NCI-H82 (cell line): Measurements from ENCODE around the gene TMEM218.

ENCODE experiments used
- DNase-seq: peaks from one replicate; lab custom pipeline; 2025; lab: John Stamatoyannopoulos, UW

TMEM218 gene

DNA sequence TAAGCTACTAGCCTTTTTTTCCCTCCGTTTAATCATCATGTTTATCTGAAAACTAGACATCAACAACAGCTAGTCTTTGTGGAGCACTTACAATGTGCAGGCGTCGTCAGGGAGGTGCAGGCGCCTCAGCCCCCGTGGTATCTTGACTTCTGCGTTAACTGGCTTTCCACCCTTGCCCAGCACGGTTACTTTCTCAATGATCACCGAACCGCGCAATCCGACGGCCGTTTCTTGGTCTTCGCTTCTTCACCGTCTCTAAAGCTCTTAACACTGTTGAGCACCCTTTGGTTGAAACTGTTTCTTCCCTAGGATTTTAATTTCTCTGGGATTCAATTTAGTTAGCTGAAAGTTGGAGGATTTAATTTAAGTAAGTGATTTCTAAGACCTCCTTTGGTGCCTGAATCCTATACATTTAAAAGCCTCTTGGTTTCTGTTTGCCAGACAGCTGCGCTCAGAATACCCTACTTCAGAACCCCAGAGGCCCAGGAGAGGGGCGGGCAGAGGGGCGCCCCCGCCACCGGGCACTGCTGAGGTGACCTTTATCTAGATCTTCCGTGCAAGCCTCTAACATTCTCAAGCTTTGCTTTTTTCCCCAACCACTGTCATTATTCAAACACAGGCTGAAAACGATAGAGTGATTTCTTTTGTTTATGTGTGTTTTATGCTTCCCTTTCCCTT, 18.0 kb upstream of the TMEM218 start:
- DNase-seq, result no peak

DNA sequence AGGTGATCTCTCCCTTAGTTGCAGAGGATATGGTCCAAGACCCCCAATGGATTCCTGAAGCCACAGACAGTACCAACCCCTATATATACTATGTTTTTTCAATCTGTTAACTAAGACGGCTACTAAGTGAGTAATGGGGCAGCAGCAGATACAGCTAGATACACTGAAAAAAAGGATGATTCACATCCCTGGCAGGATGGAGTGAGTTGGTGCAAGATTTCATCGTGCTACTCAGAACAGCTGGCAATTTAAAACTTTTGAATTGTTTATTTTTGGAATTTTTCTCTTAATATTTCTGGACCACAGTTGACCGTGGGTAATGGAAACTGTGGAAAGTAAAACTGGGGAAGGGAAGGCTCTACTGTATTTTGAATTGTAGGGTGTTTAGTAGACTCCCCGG, 17.0 kb upstream of the TMEM218 start:
- no peak for DNase-seq

DNA sequence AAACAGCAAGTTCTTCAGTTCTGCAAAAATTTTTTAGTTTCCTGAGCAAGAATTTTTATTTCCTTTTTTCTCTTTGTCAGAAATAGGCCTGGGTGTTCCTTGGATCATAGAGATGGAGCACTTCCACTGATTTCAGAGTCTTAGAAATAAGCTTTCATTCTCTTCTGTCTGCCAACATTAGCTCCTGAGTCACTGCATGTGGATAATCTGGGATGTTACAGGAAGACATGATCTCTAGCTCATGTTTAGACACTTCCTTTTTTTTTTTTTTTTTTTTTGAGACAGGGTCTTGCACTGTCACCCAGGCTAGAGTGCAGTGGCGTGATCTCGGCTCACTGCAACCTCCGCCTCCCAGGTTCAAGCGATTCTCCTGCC, 13.2 kb upstream of the TMEM218 start:
- DNase-seq, result no peak

DNA sequence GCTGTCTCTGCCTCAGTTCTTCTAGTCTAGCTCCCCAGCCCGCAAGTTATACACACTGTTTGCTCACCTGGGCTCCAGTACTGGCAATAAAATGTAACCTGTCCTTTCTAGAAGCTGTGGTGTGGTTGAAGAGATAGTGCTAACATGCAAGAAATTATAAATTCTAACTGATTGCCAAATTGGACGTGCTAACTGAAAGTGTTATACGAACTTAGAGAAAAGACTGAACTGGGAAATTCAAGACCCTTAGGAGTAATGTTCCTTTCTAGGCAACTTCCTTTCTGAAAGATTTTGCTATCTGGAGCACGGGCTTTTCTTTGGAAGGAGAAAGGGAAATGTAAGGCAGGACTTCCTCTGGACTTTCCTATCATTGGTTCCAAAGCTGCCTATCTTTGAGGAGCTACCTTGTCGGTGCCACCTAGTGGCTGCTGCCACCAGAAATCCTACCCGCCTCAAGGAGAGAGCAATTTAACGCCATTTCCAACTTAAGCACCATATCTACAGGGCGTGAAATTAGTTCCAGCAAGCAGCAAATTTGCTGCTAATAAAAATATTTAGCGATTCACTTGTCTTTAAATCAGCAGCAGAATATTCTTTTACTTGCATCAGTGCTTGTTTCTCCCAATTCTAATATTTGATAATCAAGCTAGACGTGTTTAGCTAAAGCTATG, 12.7 kb upstream of the TMEM218 start:
- peak; percentile 47 for DNase-seq

DNA sequence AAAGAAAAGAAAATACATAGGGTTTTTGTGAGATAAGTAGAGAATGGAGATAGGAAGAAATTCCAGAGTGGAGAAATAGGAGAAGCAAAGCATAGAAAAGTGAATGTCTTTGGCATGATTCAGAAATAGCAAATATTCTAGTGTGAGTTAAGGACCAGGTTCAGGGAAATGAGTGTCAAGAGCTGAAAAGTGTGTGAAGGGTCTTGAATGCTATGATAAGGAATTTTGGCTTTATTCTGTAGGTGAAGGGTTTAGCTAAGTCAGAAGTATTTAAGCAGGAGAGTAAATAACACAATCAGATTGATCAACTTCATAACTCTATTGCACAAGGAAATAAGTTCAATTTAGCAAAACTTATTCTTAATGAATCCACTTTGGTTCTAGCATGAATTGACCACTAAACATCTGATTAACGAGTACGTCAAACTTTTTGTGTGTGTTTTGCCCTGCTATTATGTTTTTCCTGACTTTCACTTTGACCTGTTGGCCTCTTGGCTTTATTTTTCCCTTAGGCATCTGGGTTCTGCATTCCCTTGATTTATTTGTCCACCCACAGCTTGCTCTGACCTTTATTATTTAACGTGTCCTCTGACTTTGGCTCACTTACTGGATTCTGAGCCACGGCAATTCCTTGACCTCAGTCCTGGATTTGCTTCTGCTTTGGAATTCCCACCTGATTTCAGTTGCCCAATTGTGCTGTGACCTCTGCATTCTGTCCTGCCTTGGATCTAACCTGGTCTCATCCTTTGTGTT, 11.9 kb upstream of the TMEM218 start:
- DNase-seq, result no peak

DNA sequence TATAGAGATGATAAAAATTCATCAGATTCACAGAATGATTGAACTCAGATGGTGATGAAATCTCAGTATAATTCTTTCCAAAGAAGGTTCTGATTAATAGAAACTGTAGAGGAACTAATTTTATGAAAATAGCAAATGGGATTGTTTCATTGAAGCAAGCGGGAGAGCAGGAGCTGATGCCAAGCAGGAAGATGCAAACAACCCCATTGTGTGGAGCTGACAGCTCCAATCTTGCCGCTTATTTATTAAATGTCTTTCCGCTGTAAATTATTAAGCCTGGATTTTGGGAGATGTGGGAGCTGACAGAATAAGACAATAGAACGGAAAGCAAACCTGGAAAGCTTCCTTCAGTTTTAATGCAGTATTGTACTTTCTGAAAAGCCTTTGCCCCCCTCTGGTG, 6.0 kb upstream of the TMEM218 start:
- no peak for DNase-seq

DNA sequence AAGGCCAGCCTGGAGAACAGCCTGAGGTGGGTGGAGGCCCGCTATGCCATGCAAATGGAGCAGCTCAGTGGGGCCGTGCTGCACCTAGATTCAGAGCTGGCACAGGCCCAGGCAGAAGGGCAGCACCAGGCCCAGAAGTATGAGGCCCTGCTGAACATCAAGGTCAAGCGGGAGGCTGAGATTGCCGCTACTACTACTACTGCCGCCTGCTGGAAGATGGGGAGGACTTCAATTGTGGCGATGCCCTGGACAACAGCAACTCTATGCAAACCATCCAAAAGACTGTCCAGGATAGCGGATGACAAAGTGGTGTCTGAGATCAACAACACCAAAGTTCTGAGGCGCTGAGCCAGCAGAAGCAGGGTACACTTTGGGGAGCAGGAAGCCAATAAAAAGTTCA, 3.1 kb upstream of the TMEM218 start:
- DNase-seq, result no peak

DNA sequence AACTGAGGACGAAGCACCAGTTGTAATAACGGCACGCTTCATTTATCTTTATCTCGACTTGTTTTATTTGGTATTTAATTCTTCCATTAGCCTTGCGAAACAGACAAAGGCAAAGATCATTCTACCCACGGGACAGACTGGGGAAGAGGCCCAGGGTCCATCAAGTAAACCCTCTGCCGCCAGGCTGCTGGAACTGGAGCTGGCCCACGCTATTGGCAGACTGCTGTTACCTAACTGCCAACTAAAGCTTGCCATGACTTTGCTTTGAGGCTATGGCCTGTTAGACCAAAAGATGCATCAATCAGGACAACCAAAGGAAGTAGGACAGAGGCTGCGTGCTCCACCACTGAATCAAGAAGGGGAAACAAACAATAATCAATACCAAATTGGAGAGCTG, 780 bp upstream of the TMEM218 start:
- DNase-seq, result no peak

DNA sequence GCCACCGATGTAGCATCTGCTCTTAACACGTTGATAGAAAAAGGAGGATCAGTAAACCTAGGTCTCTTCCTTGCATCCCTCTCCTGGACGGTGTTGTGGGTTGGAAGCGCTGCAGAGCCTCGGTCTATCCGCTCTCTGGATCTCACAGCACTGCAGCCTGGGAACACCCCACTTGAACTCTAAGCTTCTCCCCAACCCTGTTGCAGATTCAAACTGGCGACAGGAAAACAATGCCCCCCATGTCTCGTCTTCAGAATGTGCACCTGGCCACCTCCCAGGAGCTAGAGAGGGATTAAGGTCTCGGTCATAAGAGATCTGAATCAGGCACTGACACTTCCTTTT, 454 bp downstream of the TMEM218 start:
- peak; percentile 65 for DNase-seq

DNA sequence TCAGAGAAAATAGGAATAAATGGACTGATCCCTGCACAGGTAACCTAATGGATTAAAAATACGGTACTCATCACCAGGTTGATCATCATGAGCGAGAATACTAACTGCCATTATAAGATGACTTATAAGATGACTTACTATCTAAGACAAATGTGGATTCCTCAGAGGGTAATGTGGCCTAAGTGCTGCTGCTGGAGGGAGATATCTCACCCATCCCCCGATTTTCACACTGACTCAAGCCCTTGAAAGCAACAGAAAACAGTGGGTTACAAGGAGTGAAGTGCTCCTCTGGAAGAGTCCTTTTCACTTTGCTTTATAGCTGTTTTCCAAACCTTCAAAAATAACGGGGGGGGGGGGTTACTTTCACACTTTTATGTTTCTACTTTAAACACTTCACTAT, 920 bp downstream of the TMEM218 start:
- peak; percentile 14 for DNase-seq

DNA sequence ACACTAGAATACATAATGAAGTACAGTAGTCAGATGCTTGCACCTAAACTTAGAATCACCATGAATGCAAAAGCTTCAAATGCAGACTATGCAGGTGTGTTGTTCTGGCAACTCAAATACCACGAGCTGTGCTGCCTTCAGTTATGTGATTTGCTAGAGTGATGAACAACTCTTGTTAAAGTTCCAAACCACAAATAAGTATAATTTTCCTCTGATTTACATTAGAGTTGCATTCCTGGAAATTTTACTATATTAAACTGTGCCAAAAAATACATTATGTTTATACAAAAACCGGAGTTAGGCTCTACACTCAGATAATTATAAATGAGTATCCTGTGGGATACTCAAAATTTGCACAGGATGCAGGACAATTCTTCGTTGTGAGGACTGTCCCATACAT, 3.0 kb downstream of the TMEM218 start:
- DNase-seq, result no peak

DNA sequence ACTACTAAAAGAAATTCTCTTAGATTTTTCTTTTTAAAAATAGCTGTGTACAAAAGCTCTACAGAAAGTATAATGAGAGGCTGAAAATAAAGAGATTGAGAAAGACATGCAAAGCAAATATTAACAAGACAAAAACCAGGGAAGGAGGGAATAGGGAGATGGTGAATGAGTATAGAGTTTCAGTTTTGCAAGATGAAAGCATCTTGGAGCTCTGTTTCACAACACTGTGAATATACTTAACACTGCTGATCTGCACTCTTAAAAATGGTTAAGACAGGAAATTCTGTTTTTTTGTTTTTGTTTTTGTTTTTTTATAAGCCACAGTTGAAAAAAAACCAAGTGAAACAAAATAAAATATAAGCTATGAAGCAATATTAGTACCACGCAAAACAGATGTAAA, 5.5 kb downstream of the TMEM218 start:
- DNase-seq, result no peak

DNA sequence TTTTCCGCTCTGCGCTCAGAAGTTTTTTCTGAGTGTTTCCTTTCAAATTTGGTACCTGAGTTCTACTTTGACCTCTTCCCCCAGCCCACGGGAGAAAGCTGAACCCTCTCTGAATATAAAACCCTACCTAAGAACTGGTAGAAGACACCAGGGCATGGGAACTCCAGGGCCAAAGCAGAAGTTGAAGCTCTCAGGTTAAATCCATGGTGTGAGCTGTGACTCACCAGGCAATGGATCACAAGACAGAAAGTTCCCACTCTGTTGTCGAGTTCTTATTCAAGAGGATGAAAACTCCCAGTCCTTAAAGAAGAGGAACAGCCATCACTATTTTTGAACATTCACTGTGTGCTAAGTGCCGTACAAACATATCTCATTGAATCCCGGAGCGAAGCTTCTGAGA, 8.9 kb downstream of the TMEM218 start:
- no peak for DNase-seq

DNA sequence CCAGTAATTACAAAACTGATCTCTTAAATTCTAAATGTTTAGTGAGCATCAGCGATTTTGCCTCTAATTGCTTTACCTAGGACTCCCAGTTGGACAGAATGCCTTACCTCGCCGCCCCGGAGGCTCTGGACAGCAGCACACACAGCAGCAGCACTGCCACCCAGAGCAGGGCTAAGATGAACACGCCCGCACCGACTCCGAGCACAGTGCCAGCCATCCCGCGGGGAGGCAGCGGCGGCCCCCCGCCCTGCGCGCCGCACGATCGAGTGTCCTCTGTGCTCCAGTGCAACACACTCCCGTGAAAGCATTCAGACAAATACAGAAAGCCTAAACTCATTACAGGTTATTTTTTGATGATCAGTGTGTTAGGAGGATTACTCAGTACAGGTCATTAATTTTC, 9.4 kb downstream of the TMEM218 start:
- no peak for DNase-seq

DNA sequence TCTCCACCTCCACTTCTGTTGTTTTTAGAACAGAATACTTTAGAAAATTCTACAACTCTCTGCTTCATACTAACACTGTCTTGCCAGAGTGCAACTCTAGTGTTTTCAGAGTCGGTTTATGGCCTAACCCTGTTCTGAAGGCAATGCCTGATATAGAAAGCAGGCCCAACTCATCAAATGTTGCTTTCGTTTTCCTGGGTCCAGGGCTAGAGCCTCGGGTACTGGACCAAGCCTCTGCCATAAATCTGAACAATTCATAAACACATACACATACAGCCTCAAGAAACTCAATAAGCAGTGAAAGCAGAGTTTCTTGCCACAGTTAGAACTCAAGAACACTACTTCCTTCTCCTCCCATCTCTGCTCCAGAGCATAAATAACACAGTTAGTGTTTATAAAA, 9.8 kb downstream of the TMEM218 start:
- no peak for DNase-seq

DNA sequence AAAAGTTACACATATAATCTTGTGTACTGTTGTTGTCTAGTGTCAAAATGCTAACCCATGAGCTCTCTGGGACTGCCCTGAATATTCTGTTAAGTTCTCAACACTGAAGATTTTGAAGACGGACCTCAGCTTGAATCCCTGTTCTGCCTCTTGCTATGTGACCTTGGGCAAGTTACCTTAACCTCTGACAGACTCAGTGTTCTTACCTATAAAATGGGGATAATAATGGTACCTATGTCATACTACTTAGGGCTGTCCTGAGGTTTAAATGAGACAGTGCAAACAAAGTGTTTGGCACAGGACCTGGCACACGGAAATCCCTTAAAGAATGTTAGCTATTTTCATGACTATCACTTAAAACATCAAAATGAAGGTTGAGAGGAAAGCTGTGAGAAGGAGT, 11.3 kb downstream of the TMEM218 start:
- DNase-seq, result no peak

DNA sequence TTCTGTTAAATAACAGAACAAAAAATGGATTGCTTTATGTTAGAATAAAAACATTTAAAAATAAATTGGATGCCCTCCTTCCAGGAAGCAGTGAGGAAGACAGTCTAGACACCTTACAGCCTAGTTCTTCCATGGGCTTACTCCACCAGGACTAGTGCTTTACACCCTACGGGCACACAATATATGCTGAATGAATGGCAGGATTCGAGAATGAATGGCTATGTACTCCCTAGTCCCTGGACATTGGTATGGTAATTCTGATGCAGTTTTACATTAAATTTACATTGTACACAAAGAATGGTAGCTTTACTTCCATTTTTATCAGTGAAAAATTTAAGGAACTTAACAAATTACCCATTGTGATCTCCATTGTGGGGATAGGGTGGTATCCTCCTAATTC, 16.7 kb downstream of the TMEM218 start:
- DNase-seq, result no peak

DNA sequence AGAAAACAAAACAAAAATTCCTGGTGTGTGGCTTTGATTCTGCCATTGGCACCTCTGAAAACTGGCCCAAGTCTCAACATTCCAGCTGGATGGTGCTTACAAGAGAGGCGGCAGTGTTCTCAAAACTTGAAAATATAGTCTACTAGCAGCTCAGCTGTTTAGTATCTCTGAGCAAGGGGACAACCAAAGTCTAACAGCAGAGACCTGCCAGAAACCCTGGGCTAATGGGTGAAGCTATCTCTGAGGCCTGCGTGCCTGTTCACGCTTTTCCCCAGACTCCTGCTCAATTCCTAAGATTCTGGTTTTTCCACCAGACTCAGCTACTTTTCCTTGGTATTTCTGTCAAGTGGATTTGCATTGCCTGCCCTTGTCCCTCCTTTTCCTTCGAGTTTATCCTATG, 17.9 kb downstream of the TMEM218 start:
- no peak for DNase-seq

DNA sequence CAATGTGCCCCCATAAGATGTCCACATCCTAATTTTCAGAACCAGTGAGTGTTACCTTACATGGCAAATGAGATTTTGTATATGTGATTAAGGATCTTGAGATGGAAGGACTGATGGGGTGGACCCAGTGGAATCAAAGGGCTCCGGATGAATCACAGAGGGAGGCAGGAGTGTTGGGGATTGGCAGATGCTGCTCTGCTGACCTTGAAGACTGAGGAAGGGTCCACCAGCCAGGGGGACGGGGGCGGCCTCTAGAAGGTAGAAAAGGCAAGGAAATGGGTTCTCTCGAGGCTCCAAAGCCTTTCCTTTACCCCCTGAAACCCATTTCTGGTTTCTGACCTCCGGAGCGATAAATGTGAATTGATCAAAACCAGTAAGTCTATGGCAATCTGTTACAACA, 18.8 kb downstream of the TMEM218 start:
- no peak for DNase-seq

DNA sequence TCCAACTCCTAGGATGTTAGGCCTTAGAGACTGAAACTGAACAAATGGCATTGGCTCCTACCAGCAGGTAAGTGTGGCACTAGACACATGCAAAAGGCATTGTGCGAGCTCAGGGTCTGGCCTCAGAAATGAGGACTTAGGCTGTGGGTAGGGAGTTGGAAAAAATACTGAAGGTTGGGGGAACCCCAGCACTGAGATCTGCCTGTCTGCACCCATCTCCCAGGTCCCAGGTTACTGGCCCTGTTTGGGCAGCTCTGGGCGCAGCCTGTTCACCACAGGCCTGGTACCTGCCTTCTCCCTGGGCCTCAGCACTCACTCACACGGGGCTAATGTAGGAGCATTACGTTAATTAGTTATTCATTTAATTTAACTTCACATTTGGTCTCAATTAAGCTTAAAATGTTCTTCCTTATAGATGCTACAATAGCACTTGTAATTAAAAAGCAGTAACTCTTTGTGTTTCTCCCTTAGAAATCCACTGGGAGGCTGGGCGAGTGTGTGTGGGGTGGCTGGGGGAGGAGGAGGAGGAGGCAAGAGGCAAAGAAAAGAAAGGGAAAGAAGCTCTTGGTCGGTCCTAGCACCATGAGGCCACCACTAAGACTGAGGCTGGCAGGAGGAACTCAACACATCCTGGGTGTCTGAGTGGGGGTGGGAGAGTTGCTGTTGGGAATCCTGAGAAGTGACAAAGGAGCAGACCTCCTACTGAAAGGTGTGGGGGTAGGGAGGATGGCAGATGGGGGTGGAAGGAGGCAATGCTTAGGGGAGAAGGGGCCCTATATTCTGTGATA, 19.4 kb downstream of the TMEM218 start:
- no peak for DNase-seq

DNA sequence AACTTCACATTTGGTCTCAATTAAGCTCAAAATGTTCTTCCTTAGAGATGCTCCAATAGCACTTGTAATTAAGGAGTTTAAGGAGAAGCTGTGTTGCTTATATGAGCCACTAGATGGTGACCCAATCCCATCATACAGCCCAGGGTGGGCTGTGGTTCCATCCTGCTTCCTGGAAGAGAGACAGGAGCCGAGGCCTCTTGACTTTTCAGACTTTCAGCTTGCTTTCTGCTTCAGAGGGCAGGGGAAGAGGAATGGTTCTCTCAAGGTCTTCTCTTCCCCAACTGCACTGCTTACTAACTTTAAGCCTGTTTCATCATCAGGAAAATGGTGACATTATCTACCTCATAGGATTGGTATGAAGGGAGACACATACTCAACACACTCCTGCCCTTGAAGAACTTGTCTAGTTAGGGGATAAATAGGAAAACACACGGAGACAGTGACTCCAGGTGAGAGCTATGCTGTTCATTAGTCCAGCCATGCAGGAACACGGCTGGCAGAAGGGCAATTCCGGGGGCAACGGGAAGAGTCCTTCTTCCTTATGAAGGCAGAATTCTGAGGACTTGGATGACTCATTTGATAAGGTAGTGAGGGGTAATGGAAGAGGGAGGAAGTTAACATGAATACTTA, 20.1 kb downstream of the TMEM218 start:
- DNase-seq, result peak; percentile 82

DNA sequence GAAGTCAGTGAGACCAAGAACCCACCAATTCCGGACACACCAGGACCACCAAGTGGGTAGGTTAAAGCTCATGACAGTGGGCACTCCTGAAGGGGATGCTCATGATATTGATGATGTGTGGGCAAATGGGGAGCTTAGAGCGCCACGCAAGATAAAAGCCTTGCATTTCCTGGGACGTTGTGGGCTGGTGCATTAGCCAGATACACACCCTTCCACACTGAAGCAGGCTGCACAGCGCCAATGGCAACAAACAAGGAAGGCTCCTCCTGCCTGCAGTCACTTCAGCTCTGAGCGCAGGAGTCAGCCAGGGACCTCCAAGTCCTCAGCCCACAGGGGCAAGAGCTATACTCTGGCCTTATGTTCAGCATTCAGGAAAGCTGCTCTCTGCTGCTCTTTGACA, 20.6 kb downstream of the TMEM218 start:
- DNase-seq, result no peak
